ENCODE data around the gene CTNNA1.

- no peak for TF ChIP-seq EZH2 (IDR thresholded peaks at IDR 0.05; ENCODE audit: low read length, unreplicated experiment)
- TF ChIP-seq CTCF (conservative IDR thresholded peaks at IDR 0.05; ENCODE audit: low read depth, low read length) = no peak
Observed at GRCh38 chr5:138824516-138824915, 71.3 kb downstream of the CTNNA1 start.

Data from PC-3 (cell line).